Measurements from ENCODE around the gene C5AR1.
"Not testable (repeated sequence)": the region's sequence is repeated elsewhere in the genome, so short reads cannot be mapped to it uniquely, and the experiment has no call there.

The C5AR1 gene

DNA sequence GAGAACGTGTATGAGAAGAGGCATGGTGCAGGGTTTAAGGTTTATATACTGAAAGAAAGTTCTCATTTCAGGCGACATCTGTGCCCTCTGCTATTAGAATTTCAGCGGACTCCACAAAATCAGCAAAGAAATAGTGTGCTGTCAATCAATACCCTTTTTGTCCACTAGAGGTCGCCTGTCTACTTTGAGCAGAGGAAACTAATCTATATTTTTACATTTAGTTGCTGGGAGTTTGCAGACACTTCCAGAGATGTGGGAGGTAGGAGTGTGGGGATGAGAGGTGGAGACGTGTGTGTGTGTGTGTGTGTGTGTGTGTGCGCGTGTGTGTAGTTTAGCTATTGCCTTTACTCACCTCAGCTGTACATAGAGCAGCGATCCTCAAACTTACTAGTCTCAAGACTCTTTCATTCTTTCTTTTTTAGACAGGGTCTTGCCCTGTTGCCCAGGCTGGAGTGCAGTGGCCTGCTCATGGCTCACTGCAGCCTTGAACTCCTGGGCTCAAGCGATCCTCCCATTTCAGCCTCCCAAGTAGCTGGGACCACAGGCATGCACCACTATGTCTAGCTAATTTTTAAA, 25.2 kb upstream of the C5AR1 start:
- peak in 1 of 2 donors; percentile 60 for DNase-seq (ENCODE audit: low read depth in 2 of 2)

DNA sequence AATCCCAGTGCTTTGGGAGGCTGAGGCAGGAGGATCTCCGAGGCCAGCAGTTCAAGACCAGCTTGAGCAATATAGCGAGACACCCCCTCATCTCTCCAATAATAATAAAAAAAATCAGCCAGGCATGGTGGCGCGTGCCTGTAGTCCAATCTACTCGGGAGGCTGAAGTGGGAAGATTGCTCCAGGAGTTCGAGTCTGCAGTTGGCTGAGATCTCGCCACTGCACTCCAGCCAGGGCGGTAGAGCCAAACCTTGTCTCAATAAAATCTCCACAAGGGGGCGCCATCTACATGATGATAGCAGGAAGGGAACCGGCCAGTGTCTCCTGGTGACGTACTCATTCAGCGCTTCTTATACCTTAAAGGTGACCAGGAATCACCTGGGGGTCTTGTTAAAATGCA, 13.6 kb upstream of the C5AR1 start:
- DNase-seq (ENCODE audit: low read depth in 2 of 2) = peak; percentile 62 to 87

DNA sequence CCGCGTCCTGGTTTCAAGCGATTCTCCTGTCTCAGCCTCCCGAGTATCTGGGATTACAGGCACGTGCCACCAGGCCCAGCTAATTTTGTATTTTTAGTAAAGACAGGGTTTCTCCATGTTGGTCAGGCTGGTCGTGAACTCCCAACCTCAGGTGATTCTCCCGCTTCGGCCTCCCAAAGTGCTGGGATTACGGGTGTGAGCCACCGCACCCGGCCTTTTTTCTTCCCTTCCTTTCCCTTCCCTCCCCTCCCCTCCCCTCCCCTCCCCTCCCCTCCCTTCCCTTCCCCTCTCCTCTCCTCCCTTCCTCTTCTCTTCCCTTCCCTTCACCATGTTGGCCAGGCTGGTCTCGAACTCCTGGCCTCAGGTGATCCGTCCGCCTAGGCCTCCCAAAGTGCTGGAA, 8.8 kb upstream of the C5AR1 start:
- not testable (repeated sequence) for DNase-seq (ENCODE audit: low read depth in 2 of 2)

DNA sequence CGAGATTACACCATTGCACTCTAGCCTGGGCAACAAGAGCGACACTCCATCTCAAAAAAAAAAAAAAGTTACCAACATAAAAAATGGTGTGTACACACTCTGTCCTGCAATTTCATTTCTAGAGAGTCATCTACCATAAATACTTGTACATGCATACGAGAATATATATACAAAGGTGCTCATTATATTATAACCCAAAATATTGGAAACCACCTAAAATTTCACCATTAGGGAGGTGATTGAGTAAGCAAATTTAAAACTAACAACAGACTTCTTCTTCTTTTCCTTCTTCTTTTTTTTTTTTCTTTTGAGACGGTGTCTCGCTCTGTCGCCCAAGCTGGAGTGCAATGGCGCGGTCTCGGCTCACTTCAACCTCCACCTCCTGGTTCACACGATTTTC, 7.4 kb upstream of the C5AR1 start:
- DNase-seq (ENCODE audit: low read depth in 2 of 2) = no peak

DNA sequence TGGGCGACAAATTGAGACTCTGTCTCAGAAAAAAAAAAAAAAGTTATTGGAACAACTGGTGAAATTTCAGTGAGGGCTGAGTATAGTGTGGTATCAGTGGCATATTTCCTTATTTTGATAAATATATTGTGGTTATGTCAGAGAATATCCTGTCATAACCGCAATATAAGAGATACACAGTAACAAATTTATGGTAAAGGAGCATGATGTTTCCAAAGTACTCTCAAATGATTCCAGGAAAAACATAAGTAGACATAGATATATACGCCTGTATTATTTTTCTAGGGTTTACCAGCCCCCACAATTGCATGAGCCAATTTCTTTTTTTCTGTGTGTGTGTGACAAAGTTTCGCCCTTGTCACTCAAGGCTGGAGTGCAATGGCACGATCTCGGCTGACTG, 5.7 kb upstream of the C5AR1 start:
- DNase-seq (ENCODE audit: low read depth in 2 of 2) = no peak

DNA sequence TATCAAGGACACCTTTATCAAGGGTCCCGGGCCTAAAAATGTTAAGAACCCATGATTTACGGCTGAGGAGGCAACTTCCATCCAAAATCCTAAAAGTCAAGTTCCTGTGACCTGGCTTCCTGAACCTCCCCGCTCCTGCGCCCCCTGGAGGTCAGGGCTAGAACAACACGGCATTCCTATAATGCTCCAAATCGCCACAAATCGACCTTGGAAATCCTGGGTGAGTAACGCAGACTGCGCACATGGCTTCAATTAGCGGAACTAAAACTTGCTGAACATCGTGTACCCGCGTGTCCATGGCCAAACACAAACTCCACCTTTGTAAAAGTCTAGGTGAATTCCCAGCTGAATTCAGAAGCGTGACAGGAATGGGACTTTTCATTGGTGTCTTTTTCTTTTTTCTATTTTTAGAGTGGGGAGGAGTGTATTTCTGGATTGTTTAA, 4.3 kb upstream of the C5AR1 start:
- DNase-seq (ENCODE audit: low read depth in 2 of 2) = peak; percentile 41 to 57

DNA sequence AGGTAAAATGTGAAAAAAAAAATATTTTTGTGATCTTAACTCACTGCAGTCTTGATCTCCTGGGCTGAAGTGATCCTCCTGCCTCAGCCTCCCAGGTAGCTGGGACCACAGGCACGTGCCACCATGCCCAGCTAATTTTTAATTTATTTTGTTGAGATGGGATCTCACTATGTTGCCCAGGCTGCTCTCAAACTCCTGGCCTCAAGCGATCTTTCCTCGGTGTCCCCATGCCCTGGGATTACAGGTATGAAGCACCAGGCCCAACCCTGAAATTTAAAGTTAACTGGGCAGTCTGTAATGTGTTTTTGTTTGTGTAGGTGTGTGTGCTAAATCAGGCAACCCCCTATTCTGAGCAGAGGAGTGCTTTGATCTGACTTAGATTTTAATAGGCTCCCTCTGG, 3.4 kb upstream of the C5AR1 start:
- DNase-seq (ENCODE audit: low read depth in 2 of 2) = no peak

DNA sequence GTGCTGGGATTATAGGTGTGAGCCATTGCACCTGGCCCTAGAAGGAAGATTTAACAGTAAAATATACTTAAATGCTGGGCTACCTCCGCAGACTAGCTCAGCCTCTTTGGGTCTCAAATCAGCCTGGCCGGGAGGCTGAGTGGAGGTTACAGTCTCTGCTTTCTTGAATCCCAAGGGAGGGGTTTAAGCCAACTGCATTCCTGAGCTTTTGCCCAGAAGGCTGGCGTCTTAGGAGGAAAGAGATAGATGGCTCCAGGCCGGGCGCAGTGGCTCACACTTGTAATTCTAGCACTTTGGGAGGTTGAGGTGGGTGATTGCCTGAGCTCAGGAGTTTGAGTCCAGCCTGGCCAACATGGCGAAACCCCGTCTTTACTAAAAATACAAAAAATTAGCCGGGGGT, 623 bp upstream of the C5AR1 start:
- no peak for DNase-seq (ENCODE audit: low read depth in 2 of 2)

DNA sequence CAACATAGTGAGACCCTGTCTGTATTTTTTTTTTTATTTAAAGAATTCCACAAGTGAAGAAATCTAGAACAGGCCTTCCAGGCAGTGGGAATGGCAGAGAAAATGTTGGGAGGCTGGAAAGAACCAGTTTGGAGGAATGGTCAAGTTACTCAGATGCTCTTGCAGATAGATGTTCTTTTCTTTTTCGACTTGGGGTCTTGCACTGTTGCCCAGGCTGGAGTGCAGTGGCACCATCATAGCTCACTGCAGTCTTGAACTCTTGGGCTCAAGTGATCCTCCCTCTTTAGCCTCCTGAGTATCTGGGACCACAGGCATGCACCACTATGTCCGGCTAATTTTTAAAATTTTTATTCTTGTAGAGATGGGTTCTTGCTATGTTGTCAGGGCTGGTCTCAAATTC, 662 bp downstream of the C5AR1 start:
- DNase-seq (ENCODE audit: low read depth in 2 of 2) = no peak

DNA sequence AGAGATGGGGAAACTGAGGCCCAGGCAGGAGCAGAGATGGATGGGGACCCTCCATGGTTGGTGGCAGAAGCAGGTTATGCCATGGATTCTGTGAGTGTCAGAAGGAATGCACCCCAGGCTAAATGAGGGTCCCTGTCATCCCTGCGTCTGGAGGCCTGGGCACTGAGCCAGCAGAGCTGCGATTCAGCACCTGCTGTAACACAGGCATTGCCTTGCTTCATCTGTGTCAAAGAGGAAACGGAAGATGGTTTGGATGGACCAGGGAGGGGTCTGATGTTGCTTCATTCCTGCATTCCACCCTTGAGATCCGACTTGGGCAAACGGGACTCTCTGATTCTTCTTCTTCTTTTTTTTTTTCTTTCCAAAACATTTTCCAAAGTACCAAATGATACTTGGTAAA, 1.2 kb downstream of the C5AR1 start:
- DNase-seq (ENCODE audit: low read depth in 2 of 2) = no peak

DNA sequence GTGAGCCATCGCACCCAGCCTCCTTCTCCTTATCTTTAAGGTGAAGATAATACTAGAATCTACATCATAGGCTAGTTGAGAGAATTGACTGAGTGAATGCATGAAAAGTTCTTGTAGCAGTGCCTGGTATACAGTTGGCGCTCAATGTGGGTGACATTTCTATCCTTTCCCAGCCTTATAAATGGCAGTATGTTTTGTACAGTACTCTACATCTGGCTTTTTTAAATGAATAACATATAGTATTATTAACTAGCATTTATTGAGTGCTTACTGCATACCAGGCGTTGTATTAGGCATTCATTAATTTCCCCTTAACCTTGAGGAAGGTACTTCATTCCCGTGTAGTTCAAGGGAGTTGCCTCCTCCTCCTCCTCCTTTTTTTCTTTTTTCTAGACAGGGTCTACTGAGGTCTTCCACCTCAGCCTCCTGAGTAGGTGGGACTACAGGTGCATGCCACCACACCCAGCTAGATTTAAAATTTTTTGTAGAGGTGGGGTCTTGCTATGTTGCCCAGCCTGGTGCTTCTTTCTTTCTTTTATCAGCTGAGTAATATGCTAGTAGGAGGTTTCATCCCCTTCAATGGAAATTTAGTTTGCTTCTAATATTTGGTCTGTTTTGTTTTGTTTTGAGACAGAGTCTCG, 2.8 kb downstream of the C5AR1 start:
- no peak for DNase-seq (ENCODE audit: low read depth in 2 of 2)

DNA sequence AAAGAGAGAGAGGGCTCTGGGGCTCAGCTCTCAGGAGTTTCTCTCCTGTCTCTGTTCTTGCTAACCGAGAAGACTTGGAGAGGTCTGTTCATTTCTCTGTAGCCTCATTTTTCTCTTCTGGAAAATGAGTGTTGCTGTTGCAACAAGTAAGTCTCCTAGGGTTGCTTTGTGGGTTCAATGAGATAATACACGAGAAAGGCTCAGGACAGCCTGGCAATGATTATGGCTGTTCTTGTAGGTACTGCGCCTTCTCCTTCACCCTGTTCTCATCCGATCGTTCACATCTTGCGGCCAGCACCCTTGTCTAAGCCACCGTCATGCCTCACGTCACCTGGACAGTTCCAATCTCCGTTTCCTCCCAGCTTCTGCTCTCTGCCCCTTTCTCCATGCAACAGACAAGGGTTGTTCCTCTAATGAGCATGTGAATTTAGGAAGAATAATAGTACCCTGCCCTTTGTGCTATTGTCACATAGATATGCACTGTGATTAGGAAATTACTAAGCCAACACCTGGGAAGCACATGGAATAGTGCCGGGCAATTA, 4.2 kb downstream of the C5AR1 start:
- DNase-seq (ENCODE audit: low read depth in 2 of 2) = no peak

DNA sequence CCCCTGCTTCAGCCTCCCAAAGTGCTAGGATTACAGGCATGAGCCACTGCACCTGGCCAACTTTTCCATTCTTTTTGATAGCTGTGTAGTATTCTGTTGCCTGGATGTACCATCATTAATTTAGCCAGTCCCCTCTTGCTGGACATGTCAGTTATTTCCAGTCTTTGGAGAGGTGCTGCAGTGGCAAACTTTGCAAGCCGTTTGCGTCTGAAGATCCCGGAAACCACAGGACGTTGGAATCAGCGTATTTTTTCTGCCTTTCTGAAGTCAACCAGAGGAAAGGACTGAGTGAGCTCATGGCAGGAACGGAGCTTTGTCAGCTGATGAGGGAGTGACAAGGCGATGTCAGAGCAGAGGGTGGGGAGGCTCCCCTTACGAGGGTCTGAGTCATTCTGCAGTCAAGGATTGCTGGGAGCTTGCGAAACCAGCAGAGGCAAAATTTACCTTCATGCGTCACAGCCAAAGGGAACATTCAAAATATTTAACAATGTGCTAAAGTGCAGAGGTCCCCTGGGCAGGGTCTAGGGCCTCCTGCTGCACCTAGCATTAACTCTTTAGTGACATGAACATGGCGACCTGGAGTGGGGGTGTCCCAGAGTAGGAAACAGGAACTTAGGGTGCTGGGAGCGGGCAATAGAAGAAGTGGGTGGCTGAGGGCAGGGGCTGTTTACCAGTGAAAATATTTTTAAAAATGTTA, 5.6 kb downstream of the C5AR1 start:
- DNase-seq (ENCODE audit: low read depth in 2 of 2) = peak in 1 of 2 donors; percentile 30

DNA sequence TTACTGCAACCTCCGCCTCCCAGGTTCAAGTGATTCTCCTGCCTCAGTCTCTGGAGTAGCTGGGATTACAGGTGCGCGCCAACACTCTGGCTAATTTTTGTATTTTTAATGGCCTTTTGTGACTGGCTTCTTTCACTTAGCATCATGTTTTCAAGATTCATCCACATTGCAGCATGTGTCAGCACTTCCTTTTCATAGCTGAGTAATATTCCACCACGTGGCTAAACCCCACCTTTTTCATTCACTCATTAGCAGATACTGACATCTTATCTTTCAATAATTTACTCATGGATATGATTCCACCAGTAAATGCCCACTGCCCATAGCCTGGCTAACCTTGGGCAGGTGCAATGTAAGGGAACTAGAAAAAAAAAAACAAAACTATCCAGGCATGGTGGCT, 6.9 kb downstream of the C5AR1 start:
- DNase-seq (ENCODE audit: low read depth in 2 of 2) = no peak

DNA sequence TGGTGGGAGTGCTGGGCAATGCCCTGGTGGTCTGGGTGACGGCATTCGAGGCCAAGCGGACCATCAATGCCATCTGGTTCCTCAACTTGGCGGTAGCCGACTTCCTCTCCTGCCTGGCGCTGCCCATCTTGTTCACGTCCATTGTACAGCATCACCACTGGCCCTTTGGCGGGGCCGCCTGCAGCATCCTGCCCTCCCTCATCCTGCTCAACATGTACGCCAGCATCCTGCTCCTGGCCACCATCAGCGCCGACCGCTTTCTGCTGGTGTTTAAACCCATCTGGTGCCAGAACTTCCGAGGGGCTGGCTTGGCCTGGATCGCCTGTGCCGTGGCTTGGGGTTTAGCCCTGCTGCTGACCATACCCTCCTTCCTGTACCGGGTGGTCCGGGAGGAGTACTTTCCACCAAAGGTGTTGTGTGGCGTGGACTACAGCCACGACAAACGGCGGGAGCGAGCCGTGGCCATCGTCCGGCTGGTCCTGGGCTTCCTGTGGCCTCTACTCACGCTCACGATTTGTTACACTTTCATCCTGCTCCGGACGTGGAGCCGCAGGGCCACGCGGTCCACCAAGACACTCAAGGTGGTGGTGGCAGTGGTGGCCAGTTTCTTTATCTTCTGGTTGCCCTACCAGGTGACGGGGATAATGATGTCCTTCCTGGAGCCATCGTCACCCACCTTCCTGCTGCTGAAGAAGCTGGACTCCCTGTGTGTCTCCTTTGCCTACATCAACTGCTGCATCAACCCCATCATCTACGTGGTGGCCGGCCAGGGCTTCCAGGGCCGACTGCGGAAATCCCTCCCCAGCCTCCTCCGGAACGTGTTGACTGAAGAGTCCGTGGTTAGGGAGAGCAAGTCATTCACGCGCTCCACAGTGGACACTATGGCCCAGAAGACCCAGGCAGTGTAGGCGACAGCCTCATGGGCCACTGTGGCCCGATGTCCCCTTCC, 10.5 kb downstream of the C5AR1 start:
- DNase-seq (ENCODE audit: low read depth in 2 of 2) = no peak

DNA sequence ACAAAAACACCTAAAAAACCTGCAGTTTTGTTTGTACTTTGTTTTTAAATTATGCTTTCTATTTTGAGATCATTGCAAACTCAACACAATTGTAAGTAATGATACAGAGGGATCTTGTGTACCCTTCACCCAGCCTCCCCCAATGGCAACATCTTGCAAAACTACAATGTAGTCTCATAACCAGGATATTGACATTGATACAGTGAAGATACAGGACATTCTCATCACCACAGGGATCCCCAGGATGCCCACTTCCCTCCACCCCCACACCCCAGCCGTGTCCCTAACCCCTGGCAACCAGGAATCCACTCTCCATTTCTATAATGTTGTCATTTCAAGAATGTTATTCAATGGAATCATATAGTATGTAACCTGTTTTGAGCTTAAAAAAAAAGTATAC, 12.0 kb downstream of the C5AR1 start:
- no peak for DNase-seq (ENCODE audit: low read depth in 2 of 2)

DNA sequence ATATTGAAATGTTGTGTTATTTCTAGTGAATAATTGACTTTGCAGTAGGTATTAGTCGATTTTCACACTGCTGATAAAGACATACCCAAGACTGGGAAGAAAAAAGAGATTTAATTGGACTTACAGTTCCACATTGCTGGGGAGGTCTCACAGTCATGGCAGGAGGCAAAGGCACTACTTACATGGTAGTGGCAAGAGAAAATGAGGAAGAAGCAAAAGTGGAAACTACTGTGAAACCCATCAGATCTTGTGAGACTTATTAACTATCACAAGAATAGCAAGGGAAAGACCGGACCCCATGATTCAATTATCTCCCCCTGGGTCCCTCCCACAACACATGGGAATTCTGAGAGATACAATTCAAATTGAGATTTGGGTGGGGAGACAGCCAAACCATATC, 12.4 kb downstream of the C5AR1 start:
- no peak for DNase-seq (ENCODE audit: low read depth in 2 of 2)

DNA sequence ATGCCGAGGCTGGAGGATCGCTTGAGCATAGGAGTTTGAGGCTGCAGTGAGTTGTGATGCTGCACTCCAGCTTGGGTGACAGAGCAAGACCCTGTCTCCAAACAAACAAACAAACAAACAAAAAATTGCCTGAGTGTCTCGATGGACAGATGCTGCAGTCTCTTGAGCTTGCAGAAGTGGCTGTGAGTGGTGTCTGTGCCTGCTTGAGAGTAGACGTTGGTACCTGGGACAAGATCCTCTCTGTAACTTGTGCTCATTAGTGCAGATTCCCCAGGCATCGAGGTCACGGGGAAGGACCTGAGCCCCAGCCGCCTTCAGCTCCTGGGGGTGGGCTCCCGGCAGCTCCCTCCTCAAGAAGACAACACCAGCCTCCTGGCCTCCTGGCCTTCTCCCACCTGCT, 13.7 kb downstream of the C5AR1 start:
- DNase-seq (ENCODE audit: low read depth in 2 of 2) = no peak

DNA sequence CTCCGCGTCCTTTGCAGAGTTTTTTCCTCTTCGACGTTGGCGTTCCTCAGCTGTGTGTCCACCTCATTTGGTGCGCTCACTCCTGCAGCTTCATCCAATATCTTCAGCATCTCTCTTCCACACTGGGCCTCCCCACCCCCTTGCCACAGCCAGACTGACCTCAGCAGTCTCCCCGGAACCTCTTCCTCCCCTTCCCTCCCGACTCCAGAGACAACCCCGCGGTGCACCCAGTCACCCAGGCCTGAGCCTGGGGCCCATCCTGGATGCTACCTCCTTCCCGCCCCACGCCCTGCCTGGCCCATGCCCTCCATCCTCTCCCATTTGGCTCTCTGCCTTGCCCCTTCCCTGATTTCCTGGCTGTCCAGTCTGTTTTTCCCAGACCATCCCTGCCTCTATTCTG, 14.2 kb downstream of the C5AR1 start:
- no peak for DNase-seq (ENCODE audit: low read depth in 2 of 2)

DNA sequence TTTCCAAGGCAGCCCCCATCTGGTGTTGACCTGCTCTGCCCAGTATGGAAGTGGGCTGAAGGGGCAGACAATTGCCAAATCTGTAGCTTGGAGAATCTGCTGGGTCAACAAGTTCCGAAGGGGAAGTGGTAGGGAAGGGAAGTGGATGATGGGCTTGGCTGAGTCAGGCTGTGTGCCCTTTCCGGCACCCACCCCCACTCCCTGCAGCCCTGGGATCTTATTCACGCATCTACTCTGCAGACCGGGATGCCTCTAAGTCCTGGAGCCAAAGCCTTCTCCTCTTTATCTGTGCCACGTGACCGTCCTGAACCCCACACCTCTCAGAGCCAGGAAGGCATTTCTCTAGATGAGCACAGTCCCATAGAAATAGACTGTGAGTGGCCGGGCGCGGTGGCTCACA, 14.8 kb downstream of the C5AR1 start:
- DNase-seq (ENCODE audit: low read depth in 2 of 2) = no peak

DNA sequence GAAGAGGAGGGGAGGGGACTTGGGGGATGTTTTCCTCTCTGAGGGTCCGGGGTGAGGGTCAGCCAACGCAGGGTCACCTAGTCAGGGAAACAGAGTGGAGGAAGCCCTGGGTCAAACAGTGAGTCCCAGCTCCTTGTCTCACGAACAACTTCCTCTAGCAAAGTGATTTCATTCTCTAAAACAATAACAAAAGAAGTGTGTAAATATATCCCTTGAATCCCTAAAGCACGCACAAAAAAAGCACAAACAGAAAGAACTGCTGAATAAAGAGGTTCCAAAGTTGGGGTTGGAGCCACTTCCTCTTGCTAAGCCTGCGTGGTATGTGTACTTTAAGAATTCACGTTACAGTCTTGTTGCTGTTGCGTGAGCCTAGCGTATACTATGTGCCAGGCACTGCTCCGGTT, 20.8 kb downstream of the C5AR1 start:
- DNase-seq (ENCODE audit: low read depth in 2 of 2) = no peak

DNA sequence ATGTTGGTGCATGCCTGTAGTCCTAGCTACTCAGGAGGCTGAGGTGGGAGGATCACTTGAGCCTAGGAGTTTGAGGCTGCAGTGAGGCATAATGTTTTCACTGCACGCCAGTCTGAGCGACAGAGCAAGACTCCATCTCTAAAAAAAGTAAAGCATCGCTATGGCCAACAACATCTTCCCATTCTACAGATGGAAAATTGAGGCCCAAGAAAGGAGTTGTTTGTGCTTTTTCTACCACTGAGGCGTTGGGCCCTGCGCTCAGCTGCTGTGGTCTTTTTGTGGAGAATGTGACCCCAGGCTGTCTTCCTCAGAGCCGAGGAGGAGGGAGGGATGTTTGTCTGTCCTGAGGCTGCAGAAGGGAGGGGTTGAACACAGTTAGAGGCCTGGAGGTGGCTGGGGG, 21.8 kb downstream of the C5AR1 start:
- no peak for DNase-seq (ENCODE audit: low read depth in 2 of 2)

Data from activated CD4-positive, alpha-beta T cell treated with anti-CD3 and anti-CD28 coated beads for 24 hours (primary cell).